GM12865 (cell line): ENCODE data around the gene SPATS2L.
A peak's percentile ranks its signal among the peaks of the same experiment; 100 is the strongest.

Experiments
- DNase-seq: peaks from one replicate; pipeline ENCODE4 v3.0.0; 2010; ENCODE audit warnings: low read depth
- H3K4me3 ChIP-seq: 2 replicates; pipeline ENCODE4 v1.5.1; 2011; ENCODE audit warnings: mild to moderate bottlenecking, low read depth, low read length, control low read depth
- TF ChIP-seq, protein P1 (sequence below): IDR thresholded peaks from 2 replicates; pipeline ENCODE4 v1.5.1; 2011; ENCODE audit warnings: low read length, control low read depth, low read depth, inconsistent platforms; ENCODE audit not compliant: insufficient read depth; ENCODE audit errors: missing control alignments

Gene SPATS2L

DNA sequence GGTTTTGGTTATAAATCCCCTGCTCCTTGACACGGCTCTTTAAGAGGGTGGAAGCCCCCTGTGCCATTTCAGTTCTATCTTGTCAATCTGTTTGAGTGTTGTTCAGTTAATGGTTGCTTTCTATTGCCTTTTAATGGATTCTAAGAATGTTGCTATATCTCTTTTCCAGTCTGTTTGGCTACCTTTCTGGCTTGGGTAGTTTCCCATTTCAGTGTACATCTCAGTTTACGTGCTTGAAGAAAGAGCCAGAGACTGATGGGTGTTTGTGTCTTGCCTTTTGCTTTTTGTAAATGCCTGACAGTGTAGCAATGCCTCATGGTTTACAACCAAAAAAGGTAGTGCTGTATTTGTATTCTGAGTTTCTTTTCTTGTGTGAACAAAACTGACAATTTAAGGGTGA lies 45.3 kb downstream of the SPATS2L start:
- DNase-seq: no peak
- no peak overlapping the region for H3K4me3 ChIP-seq
- TF ChIP-seq, protein P1, sequence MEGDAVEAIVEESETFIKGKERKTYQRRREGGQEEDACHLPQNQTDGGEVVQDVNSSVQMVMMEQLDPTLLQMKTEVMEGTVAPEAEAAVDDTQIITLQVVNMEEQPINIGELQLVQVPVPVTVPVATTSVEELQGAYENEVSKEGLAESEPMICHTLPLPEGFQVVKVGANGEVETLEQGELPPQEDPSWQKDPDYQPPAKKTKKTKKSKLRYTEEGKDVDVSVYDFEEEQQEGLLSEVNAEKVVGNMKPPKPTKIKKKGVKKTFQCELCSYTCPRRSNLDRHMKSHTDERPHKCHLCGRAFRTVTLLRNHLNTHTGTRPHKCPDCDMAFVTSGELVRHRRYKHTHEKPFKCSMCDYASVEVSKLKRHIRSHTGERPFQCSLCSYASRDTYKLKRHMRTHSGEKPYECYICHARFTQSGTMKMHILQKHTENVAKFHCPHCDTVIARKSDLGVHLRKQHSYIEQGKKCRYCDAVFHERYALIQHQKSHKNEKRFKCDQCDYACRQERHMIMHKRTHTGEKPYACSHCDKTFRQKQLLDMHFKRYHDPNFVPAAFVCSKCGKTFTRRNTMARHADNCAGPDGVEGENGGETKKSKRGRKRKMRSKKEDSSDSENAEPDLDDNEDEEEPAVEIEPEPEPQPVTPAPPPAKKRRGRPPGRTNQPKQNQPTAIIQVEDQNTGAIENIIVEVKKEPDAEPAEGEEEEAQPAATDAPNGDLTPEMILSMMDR: no peak

DNA sequence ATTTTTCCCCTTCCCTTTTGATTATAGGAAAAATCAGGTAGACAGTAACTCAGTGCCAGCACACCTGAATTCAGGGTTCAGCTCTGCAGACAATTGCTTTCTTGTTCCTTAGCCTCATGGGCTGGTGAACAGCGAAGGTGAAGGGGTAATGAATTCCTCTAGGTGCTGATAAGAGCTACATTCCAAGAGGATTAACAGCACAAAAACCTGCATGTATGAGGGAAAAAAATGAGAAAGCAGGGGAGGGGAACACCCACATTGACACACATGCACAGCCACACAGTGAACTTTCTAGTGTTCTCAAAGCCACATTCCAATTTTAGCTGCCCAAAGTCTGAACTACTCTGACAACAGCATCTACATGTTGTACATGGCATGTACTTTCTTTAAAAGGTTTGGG lies 46.1 kb downstream of the SPATS2L start:
- TF ChIP-seq, protein P1: no peak
- no peak for DNase-seq
- no peak overlapping the region for H3K4me3 ChIP-seq

- DNase-seq: no peak
- no peak overlapping the region for H3K4me3 ChIP-seq
These were observed 46.6 kb downstream of the SPATS2L start for GRCh38 chr2:200353120-200353519.

DNA sequence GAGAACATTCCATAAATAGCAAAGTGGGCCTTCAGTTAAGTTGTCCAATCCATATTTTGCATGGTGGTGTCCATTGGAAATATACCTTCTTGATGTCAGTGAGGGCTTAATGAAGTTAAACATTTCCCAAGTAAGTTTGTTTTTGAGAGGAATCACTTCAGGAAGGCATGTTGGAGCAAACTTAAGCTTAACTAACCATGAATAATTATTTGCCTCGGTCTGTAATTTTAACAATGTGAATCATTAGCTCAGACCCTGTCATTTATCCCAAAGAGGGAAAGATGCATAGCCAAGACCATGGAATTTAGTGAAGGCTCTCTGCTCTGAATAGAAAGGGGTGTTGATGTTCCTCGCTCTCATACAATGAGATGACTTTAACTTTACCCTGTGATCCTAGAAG lies 47.4 kb downstream of the SPATS2L start:
- no peak overlapping the region for H3K4me3 ChIP-seq
- DNase-seq: no peak
- TF ChIP-seq, protein P1: no peak

More at GRCh38 chr2:200353120-200353519, 46.6 kb downstream of the SPATS2L start:
- TF ChIP-seq, protein P1: no peak

GRCh38 chr2:200354833-200355751 lies 48.6 kb downstream of the SPATS2L start:
- TF ChIP-seq, protein P1: no peak
- peak; percentile 46 for DNase-seq

GRCh38 chr2:200356321-200356720 lies 49.8 kb downstream of the SPATS2L start:
- no peak for DNase-seq

More at GRCh38 chr2:200354833-200355751, 48.6 kb downstream of the SPATS2L start:
- no peak overlapping the region for H3K4me3 ChIP-seq

More at GRCh38 chr2:200356321-200356720, 49.8 kb downstream of the SPATS2L start:
- no peak overlapping the region for H3K4me3 ChIP-seq
- TF ChIP-seq, protein P1: no peak
